K562 (cell line): ENCODE measurements around the gene RASSF3. TPM values are rescaled to one million over a fixed set of nuclear protein-coding genes. Genes with fewer than 3 reads are reported as not detected.

Source experiments
- COPS2 ChIP-seq: fragments of 450-650 bp; conservative IDR thresholded peaks from 2 replicates; pipeline ENCODE4 v1.6.1; 2016; ENCODE audit warnings: mild to moderate bottlenecking, moderate library complexity
- CXXC5 ChIP-seq: fragments of 250-450 bp; sonication (Bioruptor Pico); IDR thresholded peaks from 2 replicates; pipeline ENCODE4 v1.8.0; 2022; ENCODE audit warnings: inconsistent platforms, mild to moderate bottlenecking, moderate library complexity
- FIP1L1 ChIP-seq: fragments of 200-400 bp; formaldehyde crosslinking; IDR thresholded peaks from 2 replicates; pipeline ENCODE4 v1.6.1; 2018; ENCODE audit warnings: mild to moderate bottlenecking, low read depth, low read length; ENCODE audit not compliant: poor library complexity, severe bottlenecking
- HCFC1 ChIP-seq: IDR thresholded peaks from 2 replicates; pipeline ENCODE4 v1.6.1; 2012; ENCODE audit warnings: low read depth, low read length, improper control_type of control experiment
- HLTF ChIP-seq: fragments of 450-650 bp; IDR thresholded peaks from 2 replicates; pipeline ENCODE4 v1.6.1; 2016
- MAFK ChIP-seq: IDR thresholded peaks from 2 replicates; pipeline ENCODE4 v1.6.1; 2011; ENCODE audit warnings: low read length, improper control_type of control experiment
- NFIX ChIP-seq: fragments of 250-450 bp; sonication (Bioruptor Pico); IDR thresholded peaks from 2 replicates; pipeline ENCODE4 v1.4.0; 2020; ENCODE audit warnings: low read depth, mild to moderate bottlenecking, moderate library complexity
- RBM34 ChIP-seq: fragments of 200-400 bp; formaldehyde crosslinking; IDR thresholded peaks from 2 replicates; pipeline ENCODE4 v1.6.1; 2018; ENCODE audit warnings: low read length, borderline replicate concordance; ENCODE audit not compliant: insufficient read depth
- SLC30A9 ChIP-seq: fragments of 250-450 bp; sonication (Bioruptor Pico); IDR thresholded peaks from 2 replicates; pipeline ENCODE4 v1.8.0; 2022; ENCODE audit warnings: mild to moderate bottlenecking, moderate library complexity
- SOX6 ChIP-seq: fragments of 450-650 bp; IDR thresholded peaks from 2 replicates; pipeline ENCODE4 v1.6.1; 2014; ENCODE audit warnings: mild to moderate bottlenecking
- XRCC3 ChIP-seq: fragments of 450-650 bp; IDR thresholded peaks from 2 replicates; pipeline ENCODE4 v1.6.1; 2017; ENCODE audit warnings: mild to moderate bottlenecking, moderate library complexity
- ZEB2 ChIP-seq: fragments of 450-650 bp; IDR thresholded peaks from 2 replicates; pipeline ENCODE4 v1.6.1; 2016
- ZNF551 ChIP-seq: fragments of 250-450 bp; sonication (Bioruptor Pico); IDR thresholded peaks from 2 replicates; pipeline ENCODE4 v1.5.0; 2021; ENCODE audit warnings: mild to moderate bottlenecking, moderate library complexity
- ZNF699 ChIP-seq: fragments of 250-450 bp; sonication (Bioruptor Pico); IDR thresholded peaks from 2 replicates; pipeline ENCODE4 v1.8.0; 2021; ENCODE audit warnings: mild to moderate bottlenecking, moderate library complexity; ENCODE audit not compliant: insufficient replicate concordance
- polyA plus RNA-seq, 8 experiments: library from polyadenylated mRNA; depleted of rRNA in 4 of 8; stranded (reverse) in 5 of 8; unstranded in 3 of 8; fragments of >200 nt; fragmentation: Nextera tagmentation in 2 of 8; fragmentation: Illumina TruSeq in 1 of 8; extraction: Ambion mirVana in 2 of 8; extraction: Trizol in 1 of 8; gene quantifications; 2 replicates each; pipeline versions ENCODE4 v1.2.1 to v1.2.3, GENCODE V29; 2011 to 2014; ENCODE audit warnings: inconsistent platforms in 1 of 8, missing spikeins in 1 of 8
- total RNA-seq, 7 experiments: library from RNA; depleted of rRNA in 6 of 7; stranded (reverse); fragments of >200 nt in 6 of 7; fragmentation: Illumina TruSeq in 2 of 7; extraction: Trizol in 2 of 7; gene quantifications; 2 replicates each; pipeline versions ENCODE4 v1.2.1 to v1.2.3, GENCODE V29; 2011 to 2021; ENCODE audit warnings: low replicate concordance in 1 of 7
- TF ChIP-seq, protein P1 (sequence below): fragments of 200-600 bp; sonication (generic); IDR thresholded peaks from one replicate; pipeline ENCODE4 v1.6.1; 2012; ENCODE audit warnings: mild to moderate bottlenecking, low read depth, low read length, inconsistent platforms
- TF ChIP-seq, protein P2 (sequence below): fragments of 250-450 bp; sonication (Bioruptor Pico); IDR thresholded peaks from 2 replicates; pipeline ENCODE4 v1.4.0; 2020; ENCODE audit warnings: mild to moderate bottlenecking
- TF ChIP-seq, protein P3 (sequence below): fragments of 200-800 bp; sonication (Bioruptor generic); IDR thresholded peaks from 2 replicates; pipeline ENCODE4 v1.6.1; 2017; ENCODE audit warnings: missing genetic modification characterization, missing compliant biosample characterization

The RASSF3 gene
- total and polyA plus RNA-seq, 9 of the 15 experiments (the other 6 are each of a cell fraction or from before 2014, with no cell fraction given): 3.7 to 39.2 (median 20.2) TPM

DNA sequence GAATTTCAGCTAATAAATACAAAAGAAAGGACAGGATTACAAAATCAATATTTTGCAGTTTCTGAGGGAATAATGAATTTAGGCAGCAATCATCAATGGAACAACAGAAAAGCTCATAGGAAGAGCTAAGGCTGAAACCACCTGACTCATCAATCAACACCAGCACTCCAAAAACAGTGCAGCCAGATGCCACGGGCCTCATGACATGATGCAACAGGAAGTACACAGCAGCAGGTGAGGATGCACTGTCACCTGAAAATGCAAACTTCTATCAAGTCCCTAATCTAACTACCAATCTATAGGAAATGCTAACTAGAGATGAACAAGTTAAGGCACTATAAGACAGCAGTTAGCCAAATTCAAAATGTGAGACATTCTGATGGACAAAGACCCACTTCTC lies 127.2 kb downstream of the RASSF3 start (continued):
- TF ChIP-seq, protein P1, sequence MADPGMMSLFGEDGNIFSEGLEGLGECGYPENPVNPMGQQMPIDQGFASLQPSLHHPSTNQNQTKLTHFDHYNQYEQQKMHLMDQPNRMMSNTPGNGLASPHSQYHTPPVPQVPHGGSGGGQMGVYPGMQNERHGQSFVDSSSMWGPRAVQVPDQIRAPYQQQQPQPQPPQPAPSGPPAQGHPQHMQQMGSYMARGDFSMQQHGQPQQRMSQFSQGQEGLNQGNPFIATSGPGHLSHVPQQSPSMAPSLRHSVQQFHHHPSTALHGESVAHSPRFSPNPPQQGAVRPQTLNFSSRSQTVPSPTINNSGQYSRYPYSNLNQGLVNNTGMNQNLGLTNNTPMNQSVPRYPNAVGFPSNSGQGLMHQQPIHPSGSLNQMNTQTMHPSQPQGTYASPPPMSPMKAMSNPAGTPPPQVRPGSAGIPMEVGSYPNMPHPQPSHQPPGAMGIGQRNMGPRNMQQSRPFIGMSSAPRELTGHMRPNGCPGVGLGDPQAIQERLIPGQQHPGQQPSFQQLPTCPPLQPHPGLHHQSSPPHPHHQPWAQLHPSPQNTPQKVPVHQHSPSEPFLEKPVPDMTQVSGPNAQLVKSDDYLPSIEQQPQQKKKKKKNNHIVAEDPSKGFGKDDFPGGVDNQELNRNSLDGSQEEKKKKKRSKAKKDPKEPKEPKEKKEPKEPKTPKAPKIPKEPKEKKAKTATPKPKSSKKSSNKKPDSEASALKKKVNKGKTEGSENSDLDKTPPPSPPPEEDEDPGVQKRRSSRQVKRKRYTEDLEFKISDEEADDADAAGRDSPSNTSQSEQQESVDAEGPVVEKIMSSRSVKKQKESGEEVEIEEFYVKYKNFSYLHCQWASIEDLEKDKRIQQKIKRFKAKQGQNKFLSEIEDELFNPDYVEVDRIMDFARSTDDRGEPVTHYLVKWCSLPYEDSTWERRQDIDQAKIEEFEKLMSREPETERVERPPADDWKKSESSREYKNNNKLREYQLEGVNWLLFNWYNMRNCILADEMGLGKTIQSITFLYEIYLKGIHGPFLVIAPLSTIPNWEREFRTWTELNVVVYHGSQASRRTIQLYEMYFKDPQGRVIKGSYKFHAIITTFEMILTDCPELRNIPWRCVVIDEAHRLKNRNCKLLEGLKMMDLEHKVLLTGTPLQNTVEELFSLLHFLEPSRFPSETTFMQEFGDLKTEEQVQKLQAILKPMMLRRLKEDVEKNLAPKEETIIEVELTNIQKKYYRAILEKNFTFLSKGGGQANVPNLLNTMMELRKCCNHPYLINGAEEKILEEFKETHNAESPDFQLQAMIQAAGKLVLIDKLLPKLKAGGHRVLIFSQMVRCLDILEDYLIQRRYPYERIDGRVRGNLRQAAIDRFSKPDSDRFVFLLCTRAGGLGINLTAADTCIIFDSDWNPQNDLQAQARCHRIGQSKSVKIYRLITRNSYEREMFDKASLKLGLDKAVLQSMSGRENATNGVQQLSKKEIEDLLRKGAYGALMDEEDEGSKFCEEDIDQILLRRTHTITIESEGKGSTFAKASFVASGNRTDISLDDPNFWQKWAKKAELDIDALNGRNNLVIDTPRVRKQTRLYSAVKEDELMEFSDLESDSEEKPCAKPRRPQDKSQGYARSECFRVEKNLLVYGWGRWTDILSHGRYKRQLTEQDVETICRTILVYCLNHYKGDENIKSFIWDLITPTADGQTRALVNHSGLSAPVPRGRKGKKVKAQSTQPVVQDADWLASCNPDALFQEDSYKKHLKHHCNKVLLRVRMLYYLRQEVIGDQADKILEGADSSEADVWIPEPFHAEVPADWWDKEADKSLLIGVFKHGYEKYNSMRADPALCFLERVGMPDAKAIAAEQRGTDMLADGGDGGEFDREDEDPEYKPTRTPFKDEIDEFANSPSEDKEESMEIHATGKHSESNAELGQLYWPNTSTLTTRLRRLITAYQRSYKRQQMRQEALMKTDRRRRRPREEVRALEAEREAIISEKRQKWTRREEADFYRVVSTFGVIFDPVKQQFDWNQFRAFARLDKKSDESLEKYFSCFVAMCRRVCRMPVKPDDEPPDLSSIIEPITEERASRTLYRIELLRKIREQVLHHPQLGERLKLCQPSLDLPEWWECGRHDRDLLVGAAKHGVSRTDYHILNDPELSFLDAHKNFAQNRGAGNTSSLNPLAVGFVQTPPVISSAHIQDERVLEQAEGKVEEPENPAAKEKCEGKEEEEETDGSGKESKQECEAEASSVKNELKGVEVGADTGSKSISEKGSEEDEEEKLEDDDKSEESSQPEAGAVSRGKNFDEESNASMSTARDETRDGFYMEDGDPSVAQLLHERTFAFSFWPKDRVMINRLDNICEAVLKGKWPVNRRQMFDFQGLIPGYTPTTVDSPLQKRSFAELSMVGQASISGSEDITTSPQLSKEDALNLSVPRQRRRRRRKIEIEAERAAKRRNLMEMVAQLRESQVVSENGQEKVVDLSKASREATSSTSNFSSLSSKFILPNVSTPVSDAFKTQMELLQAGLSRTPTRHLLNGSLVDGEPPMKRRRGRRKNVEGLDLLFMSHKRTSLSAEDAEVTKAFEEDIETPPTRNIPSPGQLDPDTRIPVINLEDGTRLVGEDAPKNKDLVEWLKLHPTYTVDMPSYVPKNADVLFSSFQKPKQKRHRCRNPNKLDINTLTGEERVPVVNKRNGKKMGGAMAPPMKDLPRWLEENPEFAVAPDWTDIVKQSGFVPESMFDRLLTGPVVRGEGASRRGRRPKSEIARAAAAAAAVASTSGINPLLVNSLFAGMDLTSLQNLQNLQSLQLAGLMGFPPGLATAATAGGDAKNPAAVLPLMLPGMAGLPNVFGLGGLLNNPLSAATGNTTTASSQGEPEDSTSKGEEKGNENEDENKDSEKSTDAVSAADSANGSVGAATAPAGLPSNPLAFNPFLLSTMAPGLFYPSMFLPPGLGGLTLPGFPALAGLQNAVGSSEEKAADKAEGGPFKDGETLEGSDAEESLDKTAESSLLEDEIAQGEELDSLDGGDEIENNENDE: no peak
- TF ChIP-seq ZNF551 (no peak), SLC30A9 (CRISPR knock-in tag) (no peak), ZNF699 (CRISPR knock-in tag) (no peak), COPS2 (no peak), HLTF (no peak), RBM34 (no peak), FIP1L1 (no peak), HCFC1 (no peak), SOX6 (0 out of 2 replicates have a peak, but pooled peaks have one; percentile 14), XRCC3 (no peak), MAFK (no peak), ZEB2 (peak; percentile 90), NFIX (CRISPR knock-in tag) (no peak), CXXC5 (CRISPR knock-in tag) (peak; percentile 52)
- TF ChIP-seq, protein P2, sequence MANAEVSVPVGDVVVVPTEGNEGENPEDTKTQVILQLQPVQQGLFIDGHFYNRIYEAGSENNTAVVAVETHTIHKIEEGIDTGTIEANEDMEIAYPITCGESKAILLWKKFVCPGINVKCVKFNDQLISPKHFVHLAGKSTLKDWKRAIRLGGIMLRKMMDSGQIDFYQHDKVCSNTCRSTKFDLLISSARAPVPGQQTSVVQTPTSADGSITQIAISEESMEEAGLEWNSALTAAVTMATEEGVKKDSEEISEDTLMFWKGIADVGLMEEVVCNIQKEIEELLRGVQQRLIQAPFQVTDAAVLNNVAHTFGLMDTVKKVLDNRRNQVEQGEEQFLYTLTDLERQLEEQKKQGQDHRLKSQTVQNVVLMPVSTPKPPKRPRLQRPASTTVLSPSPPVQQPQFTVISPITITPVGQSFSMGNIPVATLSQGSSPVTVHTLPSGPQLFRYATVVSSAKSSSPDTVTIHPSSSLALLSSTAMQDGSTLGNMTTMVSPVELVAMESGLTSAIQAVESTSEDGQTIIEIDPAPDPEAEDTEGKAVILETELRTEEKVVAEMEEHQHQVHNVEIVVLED (CRISPR knock-in tag): no peak
- TF ChIP-seq, protein P3, sequence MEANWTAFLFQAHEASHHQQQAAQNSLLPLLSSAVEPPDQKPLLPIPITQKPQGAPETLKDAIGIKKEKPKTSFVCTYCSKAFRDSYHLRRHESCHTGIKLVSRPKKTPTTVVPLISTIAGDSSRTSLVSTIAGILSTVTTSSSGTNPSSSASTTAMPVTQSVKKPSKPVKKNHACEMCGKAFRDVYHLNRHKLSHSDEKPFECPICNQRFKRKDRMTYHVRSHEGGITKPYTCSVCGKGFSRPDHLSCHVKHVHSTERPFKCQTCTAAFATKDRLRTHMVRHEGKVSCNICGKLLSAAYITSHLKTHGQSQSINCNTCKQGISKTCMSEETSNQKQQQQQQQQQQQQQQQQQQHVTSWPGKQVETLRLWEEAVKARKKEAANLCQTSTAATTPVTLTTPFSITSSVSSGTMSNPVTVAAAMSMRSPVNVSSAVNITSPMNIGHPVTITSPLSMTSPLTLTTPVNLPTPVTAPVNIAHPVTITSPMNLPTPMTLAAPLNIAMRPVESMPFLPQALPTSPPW (CRISPR knock-in tag): no peak
